Retinal pigment epithelial cell (primary cell): ENCODE results near the gene SIK3.
"Not testable (repeated sequence)": the region's sequence is repeated elsewhere in the genome, so short reads cannot be mapped to it uniquely, and the experiment has no call there.

Experiments
- DNase-seq: peaks from one replicate; pipeline ENCODE4 v3.0.0-alpha.2; 2010; ENCODE audit warnings: low read depth
- H3K4me3 ChIP-seq: 2 replicates; pipeline ENCODE4 v1.5.1; 2011; ENCODE audit warnings: mild to moderate bottlenecking, low read length, control low read depth, moderate library complexity
- TF ChIP-seq, protein P1 (sequence below): conservative IDR thresholded peaks from 2 replicates; pipeline ENCODE4 v1.5.1; 2011; ENCODE audit warnings: low read depth, low read length, control low read depth, inconsistent platforms

Gene SIK3

DNA sequence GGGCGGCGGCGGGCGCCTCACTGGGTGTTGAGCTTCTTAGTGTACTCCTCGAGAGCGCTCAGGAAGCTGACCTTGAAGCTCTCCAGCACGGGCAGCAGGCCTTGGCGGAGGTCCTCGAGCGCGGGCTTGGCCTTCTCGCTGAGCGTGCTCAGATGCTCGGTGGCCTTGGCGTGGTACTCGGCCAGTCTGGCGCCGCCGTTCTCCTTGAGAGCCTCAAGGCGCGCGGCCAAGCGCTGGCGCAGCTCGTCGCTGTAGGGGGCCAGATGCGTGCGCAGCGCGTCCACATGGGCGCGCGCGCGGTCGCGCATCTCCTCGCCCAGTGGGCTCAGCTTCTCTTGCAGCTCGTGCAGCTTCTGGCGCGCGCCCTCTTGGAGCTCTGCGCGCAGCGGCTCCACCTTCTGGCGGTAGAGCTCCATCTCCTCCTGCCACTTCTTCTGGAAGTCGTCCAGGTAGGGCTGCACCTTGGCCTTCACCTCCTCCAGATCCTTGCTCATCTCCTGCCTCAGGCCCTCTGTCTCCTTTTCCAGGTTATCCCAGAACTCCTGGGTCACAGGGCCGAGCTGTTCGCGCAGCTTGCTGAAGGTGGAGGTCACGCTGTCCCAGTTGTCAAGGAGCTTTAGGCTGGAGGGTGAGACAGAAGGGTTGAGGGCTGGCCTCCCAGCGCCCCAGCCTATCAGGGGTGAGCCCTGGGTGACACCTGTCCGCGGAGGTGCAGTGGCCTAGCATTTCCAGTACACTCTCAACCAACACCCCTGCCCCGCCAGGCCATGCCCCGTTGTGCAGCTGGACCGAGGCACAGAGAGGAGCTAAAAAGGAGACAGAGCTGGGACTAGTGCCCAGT lies 262.2 kb downstream of the SIK3 start:
- H3K4me3 ChIP-seq: peak overlapping the region; percentile 26
- TF ChIP-seq, protein P1, sequence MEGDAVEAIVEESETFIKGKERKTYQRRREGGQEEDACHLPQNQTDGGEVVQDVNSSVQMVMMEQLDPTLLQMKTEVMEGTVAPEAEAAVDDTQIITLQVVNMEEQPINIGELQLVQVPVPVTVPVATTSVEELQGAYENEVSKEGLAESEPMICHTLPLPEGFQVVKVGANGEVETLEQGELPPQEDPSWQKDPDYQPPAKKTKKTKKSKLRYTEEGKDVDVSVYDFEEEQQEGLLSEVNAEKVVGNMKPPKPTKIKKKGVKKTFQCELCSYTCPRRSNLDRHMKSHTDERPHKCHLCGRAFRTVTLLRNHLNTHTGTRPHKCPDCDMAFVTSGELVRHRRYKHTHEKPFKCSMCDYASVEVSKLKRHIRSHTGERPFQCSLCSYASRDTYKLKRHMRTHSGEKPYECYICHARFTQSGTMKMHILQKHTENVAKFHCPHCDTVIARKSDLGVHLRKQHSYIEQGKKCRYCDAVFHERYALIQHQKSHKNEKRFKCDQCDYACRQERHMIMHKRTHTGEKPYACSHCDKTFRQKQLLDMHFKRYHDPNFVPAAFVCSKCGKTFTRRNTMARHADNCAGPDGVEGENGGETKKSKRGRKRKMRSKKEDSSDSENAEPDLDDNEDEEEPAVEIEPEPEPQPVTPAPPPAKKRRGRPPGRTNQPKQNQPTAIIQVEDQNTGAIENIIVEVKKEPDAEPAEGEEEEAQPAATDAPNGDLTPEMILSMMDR: peak; percentile 62
- DNase-seq: peak; percentile 51

DNA sequence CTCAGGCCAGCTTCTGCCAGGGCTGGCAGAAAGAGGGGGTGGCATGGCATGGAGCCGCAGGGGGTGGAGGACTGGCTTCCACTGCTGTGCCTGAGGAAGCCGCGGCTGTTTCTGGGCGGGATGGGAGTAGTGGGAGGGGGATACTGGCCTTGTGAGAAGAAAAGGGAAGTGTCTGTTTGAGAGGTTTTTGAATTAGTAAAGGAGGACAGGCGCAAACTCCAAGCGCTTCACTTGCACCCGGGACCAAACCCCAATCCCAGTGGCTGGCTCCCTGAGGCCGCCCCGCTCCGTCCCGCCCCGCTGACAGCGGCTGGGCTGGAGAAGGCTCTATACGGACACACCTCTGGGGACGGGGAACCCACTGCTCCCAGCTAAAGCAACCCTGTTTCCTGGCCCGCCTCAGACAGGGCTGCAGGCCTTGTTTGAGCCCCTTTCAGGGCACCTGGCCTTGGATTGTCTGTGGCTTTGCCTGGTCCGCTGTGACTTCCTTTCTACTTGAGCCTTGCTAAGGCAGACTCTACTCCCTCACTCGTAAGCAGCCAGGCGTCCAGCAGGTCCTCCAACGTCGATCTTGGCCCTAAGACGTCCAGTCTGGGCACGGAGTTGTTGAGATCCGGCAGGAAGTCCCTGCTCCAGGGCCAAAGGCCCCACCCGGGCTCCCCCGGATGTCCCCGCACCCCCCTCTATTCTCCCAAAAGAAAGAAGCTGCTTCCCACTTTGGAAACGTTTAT lies 263.0 kb downstream of the SIK3 start:
- TF ChIP-seq, protein P1: no peak
- no peak for DNase-seq
- H3K4me3 ChIP-seq: no peak overlapping the region

DNA sequence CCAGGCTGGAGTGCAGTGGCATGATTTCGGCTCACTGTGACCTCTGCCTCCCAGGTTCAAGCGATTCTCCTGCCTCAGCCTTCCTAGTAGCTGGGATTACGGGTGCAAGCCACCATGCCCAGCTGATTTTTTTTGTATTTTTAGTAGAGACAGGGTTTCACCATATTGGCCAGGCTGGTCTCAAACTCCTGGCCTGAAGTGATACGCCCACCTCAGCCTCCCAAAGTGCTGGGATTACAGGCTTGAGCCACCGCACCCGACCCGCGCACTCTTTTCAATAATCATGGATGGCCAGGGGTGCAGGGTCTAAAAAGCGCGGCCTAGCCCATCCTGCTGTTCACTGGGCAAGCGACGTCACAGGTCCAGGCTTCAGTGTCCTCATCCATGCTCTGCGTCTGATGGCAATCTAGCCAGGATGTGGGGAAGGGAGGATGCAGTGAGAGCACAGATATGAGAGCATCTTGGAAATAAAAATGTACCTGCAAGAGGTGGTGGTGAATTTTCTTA lies 263.6 kb downstream of the SIK3 start:
- H3K4me3 ChIP-seq, DNase-seq: not testable (repeated sequence)

DNA sequence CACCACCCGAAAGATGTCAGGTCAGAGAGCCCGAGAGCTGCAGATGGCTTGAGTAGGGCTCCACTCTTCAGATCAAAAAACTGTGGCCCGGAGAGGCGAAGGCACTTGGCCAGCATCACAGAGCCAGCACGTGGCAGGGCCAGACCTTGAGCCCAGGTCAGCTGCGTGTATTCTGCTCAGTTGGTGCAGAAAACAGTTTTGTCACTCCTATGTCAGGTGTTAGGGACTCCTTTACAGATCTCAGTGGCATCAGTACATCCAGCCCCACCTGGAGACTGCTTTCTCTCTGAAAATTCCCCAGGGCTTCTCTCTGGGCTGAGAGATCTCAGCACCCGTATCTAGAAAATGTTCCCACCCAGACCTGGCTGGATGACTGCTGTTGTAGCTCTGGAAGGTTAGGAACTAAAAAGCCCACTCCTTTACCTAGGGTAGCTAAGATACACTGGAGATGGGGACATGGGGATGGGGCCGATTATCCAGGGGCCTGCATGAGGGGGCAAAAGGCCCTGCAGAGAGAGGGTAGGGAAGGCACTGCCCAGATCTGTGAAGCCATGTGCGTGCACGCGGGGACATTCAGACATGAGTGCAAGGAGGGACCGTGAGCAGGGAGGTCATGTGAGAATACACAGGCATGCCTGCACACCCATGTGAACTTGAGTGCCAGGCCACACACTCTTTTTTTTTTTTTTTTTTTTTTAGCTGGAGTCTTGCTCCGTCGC lies 264.3 kb downstream of the SIK3 start:
- H3K4me3 ChIP-seq: no peak overlapping the region
- TF ChIP-seq, protein P1: no peak
- DNase-seq: no peak

DNA sequence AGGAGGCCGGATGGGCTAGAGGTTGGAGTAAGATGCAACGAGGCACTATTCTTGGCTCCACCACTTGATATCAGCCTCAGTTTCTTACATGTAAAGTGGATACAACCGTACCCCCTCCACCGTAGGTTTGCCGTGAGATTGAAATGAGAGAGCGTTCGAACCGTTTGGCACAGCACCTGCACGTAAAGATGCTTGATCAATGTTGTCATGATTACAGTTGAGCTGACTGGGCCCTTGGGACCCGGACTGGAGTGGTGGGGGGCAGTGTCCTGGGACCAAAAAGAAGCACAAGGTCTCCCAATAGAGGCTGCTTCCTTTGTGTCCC lies 264.8 kb downstream of the SIK3 start:
- H3K4me3 ChIP-seq: no peak overlapping the region
- no peak for DNase-seq
- TF ChIP-seq, protein P1: no peak

DNA sequence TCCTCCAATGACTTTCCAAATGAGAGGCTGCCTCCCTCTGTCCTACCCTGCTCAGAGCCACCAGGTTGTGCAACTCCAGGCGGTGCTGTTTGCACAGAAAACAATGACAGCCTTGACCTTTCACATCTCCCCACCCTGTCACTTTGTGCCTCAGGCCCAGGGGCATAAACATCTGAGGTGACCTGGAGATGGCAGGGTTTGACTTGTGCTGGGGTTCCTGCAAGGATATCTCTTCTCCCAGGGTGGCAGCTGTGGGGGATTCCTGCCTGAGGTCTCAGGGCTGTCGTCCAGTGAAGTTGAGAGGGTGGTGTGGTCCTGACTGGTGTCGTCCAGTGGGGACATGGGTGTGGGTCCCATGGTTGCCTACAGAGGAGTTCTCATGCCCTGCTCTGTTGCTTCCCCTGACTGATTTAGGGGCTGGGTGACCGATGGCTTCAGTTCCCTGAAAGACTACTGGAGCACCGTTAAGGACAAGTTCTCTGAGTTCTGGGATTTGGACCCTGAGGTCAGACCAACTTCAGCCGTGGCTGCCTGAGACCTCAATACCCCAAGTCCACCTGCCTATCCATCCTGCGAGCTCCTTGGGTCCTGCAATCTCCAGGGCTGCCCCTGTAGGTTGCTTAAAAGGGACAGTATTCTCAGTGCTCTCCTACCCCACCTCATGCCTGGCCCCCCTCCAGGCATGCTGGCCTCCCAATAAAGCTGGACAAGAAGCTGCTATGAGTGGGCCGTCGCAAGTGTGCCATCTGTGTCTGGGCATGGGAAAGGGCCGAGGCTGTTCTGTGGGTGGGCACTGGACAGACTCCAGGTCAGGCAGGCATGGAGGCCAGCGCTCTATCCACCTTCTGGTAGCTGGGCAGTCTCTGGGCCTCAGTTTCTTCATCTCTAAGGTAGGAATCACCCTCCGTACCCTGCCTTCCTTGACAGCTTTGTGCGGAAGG lies 265.6 kb downstream of the SIK3 start:
- no peak overlapping the region for H3K4me3 ChIP-seq
- DNase-seq: no peak
- TF ChIP-seq, protein P1: no peak
